Measurements from ENCODE around the gene KCNH5. TPM values are rescaled to one million over a fixed set of nuclear protein-coding genes. Genes with fewer than 3 reads are reported as not detected.

KCNH5 gene
- polyA plus RNA-seq, 2 of the 4 experiments (the other 2 are of a cell fraction), result 0.01 TPM; not detected in 1

Other genes starting within 250 kb of the KCNH5 start
- gene RHOJ, start 159.0 kb upstream of the KCNH5 start, polyA plus RNA-seq (2011; rRNA removed), result not detected in 2 replicates
- gene RHOJ, start 159.0 kb upstream of the KCNH5 start, polyA plus RNA-seq (2017; fragmentation: RNase III; extraction: RNeasy Plus Mini Kit Qiagen cat#74134 plus additional on column Dnase treatment), result not detected in 3 replicates

All from A549 (cell line).